ENCODE data around the gene CFAP77. TPM values are rescaled to one million over a fixed set of nuclear protein-coding genes. Genes with fewer than 3 reads are reported as not detected.

The CFAP77 gene
- total RNA-seq, 2 experiments from 2014 or later, result not detected

- Histone ChIP-seq H3K4me1 (ENCODE audit: insufficient read depth, low read length) (peaks cover 45% of the 10 kb centered on the region), H3K27ac (ENCODE audit: low read depth in 1 of 2, low read length in 2 of 2) (no peak overlapping the region), H3K36me3 (ENCODE audit: insufficient read depth, low read length) (no peaks in the 10 kb centered on the region), H3K27me3 (ENCODE audit: control insufficient read depth in 1 of 2, insufficient read depth in 2 of 2, low read length in 2 of 2) (peaks cover 40 to 53% of the 10 kb centered on the region in 2 experiments), H3K4me3 (ENCODE audit: low read length) (peak overlapping the region; percentile 33), H3K9me3 (ENCODE audit: control insufficient read depth in 1 of 2, insufficient read depth in 1 of 2, low read length in 2 of 2) (no peaks in the 10 kb centered on the region)
- CTCF ChIA-PET, result no interaction called here
- H3K4me1 Mint-ChIP-seq (ENCODE audit: low read depth), result peaks cover 43% of the 10 kb centered on the region
- peak overlapping the region; percentile 68 for H3K4me3 Mint-ChIP-seq
- peaks cover 9% of the 10 kb centered on the region for H3K36me3 Mint-ChIP-seq (ENCODE audit: low read depth)
- POLR2A ChIA-PET, result no interaction called here
- ATAC-seq (ENCODE audit: poor library complexity), result peak; percentile 27
- peaks cover 56% of the 10 kb centered on the region for H3K27me3 Mint-ChIP-seq
- peak overlapping the region; percentile 45 for H3K27ac Mint-ChIP-seq
- DNase-seq, result peak in 7 of 14 experiments; percentile 16 to 71 (median 26)
- no peaks in the 10 kb centered on the region for H3K9me3 Mint-ChIP-seq
- intact Hi-C loops (cut with DNase I, micrococcal nuclease), result loop anchor here (1.0 to 10.0 kb wide), 8 partner anchors 77 to 564 kb away; partner anchors contain the start of genes BARHL1 (in 1 of the 2), GFI1B (in 1 of the 2) and GTF3C4 (in 1 of the 2)
- TF ChIP-seq CTCF (IDR thresholded peaks at IDR 0.05), result no peak
Measured at GRCh38 chr9:132410642-132411041, 631 bp downstream of the CFAP77 start.

DNA sequence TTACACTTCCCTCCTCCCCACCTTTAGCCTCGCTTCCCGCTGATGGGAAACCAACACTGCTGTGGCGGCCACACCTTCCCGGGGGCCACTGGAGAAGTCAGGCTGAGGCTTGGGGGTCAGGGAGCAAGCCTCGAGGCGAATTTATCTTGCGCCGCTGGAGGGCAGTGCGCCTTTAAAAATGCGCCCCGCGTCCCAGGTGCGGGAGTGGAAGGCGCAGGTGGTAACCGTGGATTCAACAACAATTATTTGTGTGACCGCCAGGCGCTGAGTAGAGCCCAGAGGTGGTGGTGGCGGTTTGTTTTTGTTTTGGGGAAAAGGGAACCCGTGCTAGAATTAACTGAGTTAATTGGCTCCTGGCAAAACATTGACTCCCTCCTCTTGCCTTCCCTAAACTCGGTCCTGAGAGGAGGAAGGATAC lies 1.1 kb downstream of the CFAP77 start:
- H3K4me3 ChIP-seq (ENCODE audit: low read length), result peak overlapping the region; percentile 33
- H3K36me3 Mint-ChIP-seq (ENCODE audit: low read depth), result peaks cover 4% of the 10 kb centered on the region
- peaks cover 40% of the 10 kb centered on the region for H3K4me1 ChIP-seq (ENCODE audit: insufficient read depth, low read length)
- intact Hi-C loops (cut with DNase I, micrococcal nuclease), result loop anchor here (1.0 to 10.0 kb wide), 8 partner anchors 76 to 564 kb away; partner anchors contain the start of genes BARHL1 (in 1 of the 2), GFI1B (in 1 of the 2) and GTF3C4 (in 1 of the 2)
- ChIA-PET POLR2A (no interaction called here), CTCF (no interaction called here)
- peak overlapping the region; percentile 45 for H3K27ac Mint-ChIP-seq
- ATAC-seq (ENCODE audit: poor library complexity) (peak; percentile 67), DNase-seq (peak; percentile 51 to 88 (median 66))
- H3K9me3 ChIP-seq (ENCODE audit: control insufficient read depth in 1 of 2, insufficient read depth in 1 of 2, low read length in 2 of 2), result no peaks in the 10 kb centered on the region
- no peaks in the 10 kb centered on the region for H3K9me3 Mint-ChIP-seq
- peak; percentile 73 for TF ChIP-seq CTCF (IDR thresholded peaks at IDR 0.05)
- no peaks in the 10 kb centered on the region for H3K36me3 ChIP-seq (ENCODE audit: insufficient read depth, low read length)
- peaks cover 39% of the 10 kb centered on the region for H3K4me1 Mint-ChIP-seq (ENCODE audit: low read depth)
- peak overlapping the region; percentile 68 for H3K4me3 Mint-ChIP-seq
- peaks cover 45 to 57% of the 10 kb centered on the region in 2 experiments for H3K27me3 ChIP-seq (ENCODE audit: control insufficient read depth in 1 of 2, insufficient read depth in 2 of 2, low read length in 2 of 2)
- peaks cover 60% of the 10 kb centered on the region for H3K27me3 Mint-ChIP-seq
- H3K27ac ChIP-seq (ENCODE audit: low read depth in 1 of 2, low read length in 2 of 2), result no peak overlapping the region

- Histone ChIP-seq H3K4me1 (ENCODE audit: insufficient read depth, low read length) (peaks cover 33% of the 10 kb centered on the region), H3K27ac (ENCODE audit: low read depth in 1 of 2, low read length in 2 of 2) (no peak overlapping the region), H3K9me3 (ENCODE audit: control insufficient read depth in 1 of 2, insufficient read depth in 1 of 2, low read length in 2 of 2) (no peaks in the 10 kb centered on the region), H3K27me3 (ENCODE audit: control insufficient read depth in 1 of 2, insufficient read depth in 2 of 2, low read length in 2 of 2) (peaks cover 46 to 65% of the 10 kb centered on the region in 2 experiments), H3K36me3 (ENCODE audit: insufficient read depth, low read length) (no peaks in the 10 kb centered on the region), H3K4me3 (ENCODE audit: low read length) (no peak overlapping the region)
- ATAC-seq (ENCODE audit: poor library complexity) (no peak), DNase-seq (peak in 5 of 14 experiments; percentile 6 to 60 (median 27))
- CTCF ChIA-PET, result no interaction called here
- Mint-ChIP-seq H3K27me3 (peaks cover 65% of the 10 kb centered on the region), H3K36me3 (ENCODE audit: low read depth) (no peaks in the 10 kb centered on the region), H3K4me1 (ENCODE audit: low read depth) (peaks cover 30% of the 10 kb centered on the region), H3K9me3 (no peaks in the 10 kb centered on the region), H3K27ac (no peak overlapping the region), H3K4me3 (peak overlapping the region; percentile 25)
- intact Hi-C loops (cut with DNase I, micrococcal nuclease), result loop anchor here (2.0 to 10.0 kb wide), 4 partner anchors 260 to 563 kb away; partner anchors contain the start of genes GFI1B (in 1 of the 2) and GTF3C4 (in 1 of the 2)
- peak; percentile 25 for TF ChIP-seq CTCF (IDR thresholded peaks at IDR 0.05)
- POLR2A ChIA-PET, result no interaction called here
Measured at GRCh38 chr9:132412089-132412488, 2.1 kb downstream of the CFAP77 start.
